ENCODE data around the gene SARNP. TPM values are rescaled to one million over a fixed set of nuclear protein-coding genes. Genes with fewer than 3 reads are reported as not detected.

The SARNP gene
- total and polyA plus RNA-seq, 9 of the 15 experiments (the other 6 are each of a cell fraction or from before 2014, with no cell fraction given) = 70.1 to 400 (median 198) TPM

DNA sequence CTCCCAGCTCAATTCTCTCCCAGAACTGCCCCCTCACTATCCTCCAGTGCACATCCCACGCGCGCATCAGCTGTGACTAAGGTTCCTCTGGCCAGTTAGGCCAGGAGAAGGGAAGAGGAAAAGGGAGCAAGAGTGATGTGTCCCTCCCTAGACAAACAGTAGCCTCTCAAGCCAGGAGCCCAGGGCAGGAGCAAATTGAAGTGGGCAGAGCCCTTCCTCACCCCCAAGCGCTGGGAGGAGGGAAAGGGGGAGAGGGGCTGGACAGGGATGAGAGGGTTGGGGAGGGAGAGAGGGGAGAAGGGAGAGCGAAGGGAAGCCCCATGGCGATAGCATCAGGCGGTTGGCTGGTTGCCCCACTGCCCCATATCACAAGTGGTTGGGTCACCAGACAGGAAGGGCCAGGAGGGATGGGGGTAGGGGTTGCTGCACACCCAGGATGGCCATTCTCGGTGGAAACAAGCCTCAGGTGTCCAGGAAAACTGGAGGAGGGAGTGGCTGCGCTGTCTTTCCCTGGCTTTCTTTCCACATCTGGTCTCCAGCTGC, 89.8 kb downstream of the SARNP start (continued):
- TF ChIP-seq, protein P1, sequence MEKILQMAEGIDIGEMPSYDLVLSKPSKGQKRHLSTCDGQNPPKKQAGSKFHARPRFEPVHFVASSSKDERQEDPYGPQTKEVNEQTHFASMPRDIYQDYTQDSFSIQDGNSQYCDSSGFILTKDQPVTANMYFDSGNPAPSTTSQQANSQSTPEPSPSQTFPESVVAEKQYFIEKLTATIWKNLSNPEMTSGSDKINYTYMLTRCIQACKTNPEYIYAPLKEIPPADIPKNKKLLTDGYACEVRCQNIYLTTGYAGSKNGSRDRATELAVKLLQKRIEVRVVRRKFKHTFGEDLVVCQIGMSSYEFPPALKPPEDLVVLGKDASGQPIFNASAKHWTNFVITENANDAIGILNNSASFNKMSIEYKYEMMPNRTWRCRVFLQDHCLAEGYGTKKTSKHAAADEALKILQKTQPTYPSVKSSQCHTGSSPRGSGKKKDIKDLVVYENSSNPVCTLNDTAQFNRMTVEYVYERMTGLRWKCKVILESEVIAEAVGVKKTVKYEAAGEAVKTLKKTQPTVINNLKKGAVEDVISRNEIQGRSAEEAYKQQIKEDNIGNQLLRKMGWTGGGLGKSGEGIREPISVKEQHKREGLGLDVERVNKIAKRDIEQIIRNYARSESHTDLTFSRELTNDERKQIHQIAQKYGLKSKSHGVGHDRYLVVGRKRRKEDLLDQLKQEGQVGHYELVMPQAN (IDR thresholded peaks at IDR 0.05; ENCODE audit: borderline replicate concordance) = peak; percentile 56
- TF ChIP-seq CREM (IDR thresholded peaks at IDR 0.05; ENCODE audit: low read depth) = peak; percentile 22
- TF ChIP-seq, protein P2, sequence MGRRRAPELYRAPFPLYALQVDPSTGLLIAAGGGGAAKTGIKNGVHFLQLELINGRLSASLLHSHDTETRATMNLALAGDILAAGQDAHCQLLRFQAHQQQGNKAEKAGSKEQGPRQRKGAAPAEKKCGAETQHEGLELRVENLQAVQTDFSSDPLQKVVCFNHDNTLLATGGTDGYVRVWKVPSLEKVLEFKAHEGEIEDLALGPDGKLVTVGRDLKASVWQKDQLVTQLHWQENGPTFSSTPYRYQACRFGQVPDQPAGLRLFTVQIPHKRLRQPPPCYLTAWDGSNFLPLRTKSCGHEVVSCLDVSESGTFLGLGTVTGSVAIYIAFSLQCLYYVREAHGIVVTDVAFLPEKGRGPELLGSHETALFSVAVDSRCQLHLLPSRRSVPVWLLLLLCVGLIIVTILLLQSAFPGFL (CRISPR knock-in tag; IDR thresholded peaks at IDR 0.05) = no peak
- no peak for TF ChIP-seq ZNF212 (CRISPR knock-in tag; IDR thresholded peaks at IDR 0.05)
- TF ChIP-seq, protein P3, sequence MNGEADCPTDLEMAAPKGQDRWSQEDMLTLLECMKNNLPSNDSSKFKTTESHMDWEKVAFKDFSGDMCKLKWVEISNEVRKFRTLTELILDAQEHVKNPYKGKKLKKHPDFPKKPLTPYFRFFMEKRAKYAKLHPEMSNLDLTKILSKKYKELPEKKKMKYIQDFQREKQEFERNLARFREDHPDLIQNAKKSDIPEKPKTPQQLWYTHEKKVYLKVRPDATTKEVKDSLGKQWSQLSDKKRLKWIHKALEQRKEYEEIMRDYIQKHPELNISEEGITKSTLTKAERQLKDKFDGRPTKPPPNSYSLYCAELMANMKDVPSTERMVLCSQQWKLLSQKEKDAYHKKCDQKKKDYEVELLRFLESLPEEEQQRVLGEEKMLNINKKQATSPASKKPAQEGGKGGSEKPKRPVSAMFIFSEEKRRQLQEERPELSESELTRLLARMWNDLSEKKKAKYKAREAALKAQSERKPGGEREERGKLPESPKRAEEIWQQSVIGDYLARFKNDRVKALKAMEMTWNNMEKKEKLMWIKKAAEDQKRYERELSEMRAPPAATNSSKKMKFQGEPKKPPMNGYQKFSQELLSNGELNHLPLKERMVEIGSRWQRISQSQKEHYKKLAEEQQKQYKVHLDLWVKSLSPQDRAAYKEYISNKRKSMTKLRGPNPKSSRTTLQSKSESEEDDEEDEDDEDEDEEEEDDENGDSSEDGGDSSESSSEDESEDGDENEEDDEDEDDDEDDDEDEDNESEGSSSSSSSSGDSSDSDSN (IDR thresholded peaks at IDR 0.05; ENCODE audit: borderline replicate concordance in 1 of 2, low read depth in 2 of 2, low read length in 2 of 2) = 0 out of 4 replicates have a peak, but pooled peaks of 1 of the 2 experiments have one; percentile 52
- TF ChIP-seq CXXC5 (CRISPR knock-in tag; IDR thresholded peaks at IDR 0.05) = peak; percentile 19; the same call in 1 of the 2 replicates
- no peak for TF ChIP-seq NFYB (IDR thresholded peaks at IDR 0.05; ENCODE audit: extremely low read depth, insufficient read length)
- TF ChIP-seq TFAM (CRISPR knock-in tag; conservative IDR thresholded peaks at IDR 0.05) = no peak
- peak; percentile 81 for TF ChIP-seq ZNF263 (CRISPR knock-in tag; IDR thresholded peaks at IDR 0.05; ENCODE audit: borderline replicate concordance)
- TF ChIP-seq NCOA2 (IDR thresholded peaks at IDR 0.05; ENCODE audit: partially characterized antibody in 2 of 2) = no peak
- no peak for TF ChIP-seq ZNF431 (CRISPR knock-in tag; IDR thresholded peaks at IDR 0.05)
- TF ChIP-seq, protein P4, sequence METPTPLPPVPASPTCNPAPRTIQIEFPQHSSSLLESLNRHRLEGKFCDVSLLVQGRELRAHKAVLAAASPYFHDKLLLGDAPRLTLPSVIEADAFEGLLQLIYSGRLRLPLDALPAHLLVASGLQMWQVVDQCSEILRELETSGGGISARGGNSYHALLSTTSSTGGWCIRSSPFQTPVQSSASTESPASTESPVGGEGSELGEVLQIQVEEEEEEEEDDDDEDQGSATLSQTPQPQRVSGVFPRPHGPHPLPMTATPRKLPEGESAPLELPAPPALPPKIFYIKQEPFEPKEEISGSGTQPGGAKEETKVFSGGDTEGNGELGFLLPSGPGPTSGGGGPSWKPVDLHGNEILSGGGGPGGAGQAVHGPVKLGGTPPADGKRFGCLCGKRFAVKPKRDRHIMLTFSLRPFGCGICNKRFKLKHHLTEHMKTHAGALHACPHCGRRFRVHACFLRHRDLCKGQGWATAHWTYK (CRISPR knock-in tag; IDR thresholded peaks at IDR 0.05) = 0 out of 2 replicates have a peak, but pooled peaks have one; percentile 16
- 0 out of 2 replicates have a peak, but pooled peaks have one; percentile 25 for TF ChIP-seq CBFA2T3 (IDR thresholded peaks at IDR 0.05)
- peak; percentile 83; the same call in 1 of the 2 replicates for TF ChIP-seq HDGF (IDR thresholded peaks at IDR 0.05)
- no peak; the same call in 1 of the 2 replicates for TF ChIP-seq CEBPG (CRISPR knock-in tag; IDR thresholded peaks at IDR 0.05)
- peak in 1 of 2 experiments; percentile 42; a peak in 2 of 4 replicates for TF ChIP-seq CEBPG (tag; conservative IDR thresholded peaks at IDR 0.05 in 1 of 2, IDR thresholded peaks at IDR 0.05 in 1 of 2)
- TF ChIP-seq ETS2 (tag; IDR thresholded peaks at IDR 0.05; ENCODE audit: borderline replicate concordance, poor library complexity, severe bottlenecking) = no peak
- TF ChIP-seq TSC22D4 (tag; IDR thresholded peaks at IDR 0.05) = no peak
- peak; percentile 71 for TF ChIP-seq SMAD4 (CRISPR knock-in tag; conservative IDR thresholded peaks at IDR 0.05)
- TF ChIP-seq MYC (IDR thresholded peaks at IDR 0.05; ENCODE audit: low read depth, low read length) = peak; percentile 31; the same call in 1 of the 2 replicates
- TF ChIP-seq MYC (CRISPR knock-in tag; IDR thresholded peaks at IDR 0.05; ENCODE audit: borderline replicate concordance, low read depth) = no peak
- no peak for TF ChIP-seq EP400 (IDR thresholded peaks at IDR 0.05)

Data from K562 (cell line).